ENCODE measurements around the gene IMMP2L.

DNA sequence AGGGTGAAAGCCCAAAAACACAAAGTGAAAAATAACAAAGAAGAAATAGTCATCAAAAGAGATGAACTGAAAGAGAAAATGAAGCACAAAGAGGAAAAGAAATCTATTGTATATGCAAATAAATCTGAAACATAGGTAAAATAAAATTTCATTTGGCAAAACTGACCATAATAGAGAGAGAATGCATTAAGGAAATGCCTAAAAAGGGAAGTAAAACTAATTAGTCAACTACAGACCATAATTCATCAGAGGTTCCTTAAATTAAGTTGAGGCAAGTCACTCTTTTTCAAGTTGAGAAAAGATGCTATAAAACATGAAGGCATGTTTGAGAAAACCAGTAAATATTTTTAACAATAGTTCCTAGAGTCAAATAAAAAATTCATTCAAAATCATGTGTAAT lies 238.1 kb downstream of the IMMP2L start:
- TF ChIP-seq CTCF (IDR thresholded peaks at IDR 0.05) (no peak), POLR2A (IDR thresholded peaks at IDR 0.05) (no peak)

Data from thyroid gland (tissue), 4 donors.